ENCODE results near the gene SNRNP27.
"Not testable (repeated sequence)": the region's sequence is repeated elsewhere in the genome, so short reads cannot be mapped to it uniquely, and the experiment has no call there.

SNRNP27 gene

DNA sequence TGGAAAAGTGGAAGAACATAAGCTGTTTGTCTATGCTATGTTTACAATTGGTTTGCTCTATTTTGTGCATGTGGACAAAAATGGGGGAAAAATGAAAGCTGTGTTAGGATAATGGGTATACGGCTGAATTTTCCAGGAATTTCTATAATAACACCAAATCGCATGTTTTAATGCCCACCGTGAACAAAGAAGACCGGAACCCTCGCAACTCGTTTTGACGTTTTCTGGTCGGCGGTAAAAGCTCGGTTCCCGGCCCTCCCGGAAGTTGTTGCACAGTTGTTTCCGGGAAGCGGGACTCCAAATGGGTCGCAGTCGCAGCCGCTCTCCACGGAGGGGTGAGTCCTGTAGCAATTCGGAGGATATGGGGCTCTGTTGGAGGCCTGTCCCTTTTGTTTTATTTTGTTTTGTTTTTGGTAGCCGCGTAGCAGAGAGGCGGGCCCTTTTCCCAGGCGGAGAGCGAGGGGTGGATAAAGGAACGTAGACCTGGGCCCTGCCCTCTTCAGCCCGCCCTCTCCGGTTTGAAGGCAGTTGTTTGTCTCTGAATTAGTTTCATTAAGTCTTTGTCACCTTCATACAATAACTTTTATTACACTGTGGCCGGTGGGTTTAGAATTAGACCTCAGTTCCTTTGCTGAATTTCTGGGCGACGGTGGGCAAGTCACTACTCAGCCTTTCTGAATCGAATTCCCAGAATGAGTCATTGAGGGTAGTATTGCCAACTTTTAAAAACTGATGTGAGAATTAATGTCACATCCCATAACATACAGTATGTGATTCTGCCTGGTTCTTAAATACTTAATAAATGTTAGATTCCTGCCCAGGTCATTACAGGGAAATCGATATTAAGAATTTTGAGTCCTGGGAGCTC, at the start of gene SNRNP27:
Gene SNRNP27 (plus strand): TSS at position 273 of the 868 bp plus-strand sequence. CDS start 29 bp downstream, at position 302.
- peak; percentile 16 for DNase-seq

DNA sequence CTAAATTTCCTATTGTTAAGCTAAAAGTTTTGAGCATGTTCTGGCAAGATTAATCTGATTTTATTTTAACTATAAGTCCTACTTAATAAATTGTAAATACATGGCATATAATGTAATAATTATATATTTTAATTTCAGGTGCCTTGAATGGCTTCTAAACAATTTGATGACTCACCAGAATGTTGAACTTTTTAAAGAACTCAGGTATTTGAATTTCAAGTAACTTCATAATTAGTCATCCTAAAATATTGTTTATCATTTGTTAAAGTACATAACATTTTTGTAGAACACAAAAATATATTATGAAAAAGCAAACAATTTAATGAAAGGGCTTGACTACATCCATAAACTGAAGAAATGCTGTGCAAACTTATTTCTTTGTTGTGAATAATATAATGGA, 49.8 kb upstream of the SNRNP27 start:
- no peak for DNase-seq

DNA sequence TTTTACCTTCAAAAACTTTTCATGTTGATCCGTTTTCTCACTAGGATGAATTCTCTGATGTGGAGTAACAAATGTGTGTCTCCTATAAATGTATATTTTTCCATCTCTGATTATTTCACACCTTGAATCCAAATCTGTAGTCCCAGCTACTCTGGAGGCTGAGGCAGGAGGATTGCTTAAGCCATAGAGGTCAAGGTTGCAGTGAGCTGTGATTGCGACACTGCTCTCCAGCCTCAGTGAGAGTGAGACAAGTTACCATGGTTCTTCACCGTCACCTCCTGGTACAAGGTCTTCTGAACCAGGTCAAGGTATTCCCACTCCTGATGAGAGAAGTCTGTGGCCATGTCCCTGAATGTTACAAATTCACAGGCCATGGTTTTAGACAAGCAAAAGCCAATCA, 49.2 kb upstream of the SNRNP27 start:
- no peak for DNase-seq

DNA sequence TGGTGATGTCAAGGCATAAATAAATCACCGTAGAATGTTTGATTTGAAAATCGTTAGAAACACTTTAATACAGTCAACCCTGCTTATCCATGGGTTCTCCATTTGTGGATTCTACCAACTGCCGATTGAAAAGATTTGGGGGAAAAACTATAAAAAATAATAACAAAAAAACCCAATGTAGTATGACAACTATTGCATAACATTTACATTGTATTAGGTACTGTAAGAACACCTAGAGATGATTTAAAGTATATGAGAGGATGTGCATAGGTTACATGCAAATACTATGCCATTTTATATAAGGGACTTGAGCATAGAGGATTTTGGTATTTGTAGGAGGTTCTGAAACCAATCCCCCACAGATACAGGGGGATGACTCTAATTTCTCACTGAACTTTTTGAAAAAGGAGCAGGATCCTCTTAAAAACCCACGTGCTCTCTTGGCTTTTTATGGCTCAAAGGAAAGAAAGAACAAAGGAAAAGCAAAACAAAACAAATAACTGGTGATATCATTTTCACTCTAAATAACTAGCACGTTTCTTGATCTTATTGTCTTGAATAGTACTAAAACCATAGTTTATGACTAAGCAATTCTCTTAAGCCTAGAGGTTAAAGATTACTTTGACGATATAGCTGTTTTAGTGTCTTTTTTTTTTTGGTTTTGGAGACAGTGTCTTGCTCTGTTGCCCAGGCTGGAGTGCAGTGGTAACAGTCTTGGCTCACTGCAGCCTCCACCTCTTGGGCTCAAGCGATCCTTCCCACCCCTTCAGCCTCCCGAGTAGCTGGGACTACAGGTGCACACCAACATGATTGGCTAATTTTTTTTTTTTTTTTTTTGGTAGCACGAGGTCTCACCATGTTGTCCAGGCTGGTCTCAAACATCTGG, 47.3 kb upstream of the SNRNP27 start:
- DNase-seq = no peak

DNA sequence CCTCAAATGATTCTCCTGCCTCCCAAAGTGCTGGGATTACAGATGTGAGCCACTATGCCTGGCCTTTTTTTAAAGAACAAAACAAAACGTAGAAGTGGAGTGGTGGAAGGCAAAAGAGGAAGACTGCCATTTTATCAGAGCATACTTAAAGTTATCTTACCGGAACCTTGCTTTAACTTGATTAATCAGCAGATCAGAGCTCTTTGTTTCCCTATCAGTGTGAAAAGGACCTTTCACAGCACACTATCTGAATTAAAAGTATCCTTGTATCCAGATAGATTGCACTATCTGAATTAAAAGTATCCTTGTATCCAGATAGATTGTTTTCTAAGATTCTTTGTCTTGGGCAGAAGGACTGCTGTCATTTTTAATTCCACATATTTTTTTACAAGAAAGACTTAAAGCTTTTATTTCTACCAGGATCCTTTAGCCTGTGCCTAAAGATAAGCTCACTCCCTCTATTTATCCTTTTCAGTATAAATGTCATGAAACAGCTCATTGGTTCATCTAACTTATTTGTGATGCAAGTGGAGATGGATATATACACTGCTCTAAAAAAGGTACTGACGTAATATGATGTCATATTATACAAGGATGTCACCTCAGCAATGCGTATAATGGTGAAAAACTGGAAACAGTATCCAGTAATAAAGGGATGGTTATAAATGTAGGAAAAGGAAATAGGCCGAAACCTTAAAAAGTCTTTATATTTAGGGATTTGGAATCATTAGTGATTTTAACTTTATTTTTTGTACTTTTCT, 46.5 kb upstream of the SNRNP27 start:
- no peak for DNase-seq

- DNase-seq = no peak
These were observed 45.5 kb upstream of the SNRNP27 start for GRCh38 chr2:69848186-69848790.

DNA sequence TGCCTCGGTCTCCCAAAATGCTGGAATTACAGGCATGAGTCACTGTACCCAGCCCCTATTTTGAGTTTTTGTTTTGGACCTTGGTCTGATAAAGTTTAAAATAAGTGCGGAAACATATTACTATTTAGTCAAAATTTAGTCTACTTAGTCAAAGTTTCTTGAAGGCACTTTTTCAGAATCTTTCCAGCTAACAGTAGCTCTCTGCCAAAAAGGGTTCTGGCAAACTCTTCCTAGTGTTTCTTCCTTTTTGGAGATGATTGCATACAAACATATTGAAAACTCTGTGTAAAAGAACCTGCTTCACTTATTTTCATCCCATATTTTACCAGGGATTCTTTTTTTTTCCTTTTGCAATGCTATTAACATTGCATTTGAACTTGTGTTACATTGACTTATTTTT, 35.5 kb upstream of the SNRNP27 start:
- no peak for DNase-seq

DNA sequence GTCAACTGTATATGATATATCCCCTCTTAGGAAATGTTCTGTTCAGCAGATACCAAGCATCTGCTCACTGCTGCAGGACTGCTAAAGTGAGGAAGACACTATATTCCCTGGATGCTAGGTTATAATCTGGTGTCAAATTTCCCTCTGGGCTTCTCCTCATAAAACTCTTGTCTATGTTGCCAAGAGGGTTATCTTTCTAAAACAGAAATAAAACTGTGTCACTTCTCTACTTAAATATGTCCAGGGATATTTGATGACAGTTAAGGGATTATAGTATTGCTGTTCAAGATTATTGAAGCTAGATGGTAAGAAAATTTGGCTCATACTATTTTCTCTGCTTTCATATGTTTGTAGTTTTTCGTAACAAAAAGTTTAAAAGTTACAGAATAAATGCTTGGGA, 30.5 kb upstream of the SNRNP27 start:
- DNase-seq = no peak

GRCh38 chr2:69888451-69888850, 5.3 kb upstream of the SNRNP27 start:
- DNase-seq = no peak

DNA sequence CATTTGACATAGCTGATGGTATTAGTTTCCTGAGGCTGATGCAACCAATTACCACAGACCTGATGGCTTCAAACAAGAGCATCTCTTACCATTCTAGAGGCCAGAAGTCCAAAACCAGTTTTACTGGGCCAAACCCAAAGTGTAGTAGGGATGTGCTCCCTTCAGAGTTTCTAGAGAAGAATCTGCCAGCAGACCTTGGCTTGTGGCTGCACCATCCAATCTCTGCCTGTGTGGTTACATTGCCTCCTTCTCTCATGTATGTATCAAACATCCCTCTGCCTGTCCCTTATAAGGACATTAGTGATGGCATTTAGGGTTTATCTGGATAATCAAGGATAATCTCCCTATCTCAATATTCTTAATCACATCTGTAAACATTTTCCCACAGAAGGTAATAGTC, 4.5 kb upstream of the SNRNP27 start:
- DNase-seq = no peak

DNA sequence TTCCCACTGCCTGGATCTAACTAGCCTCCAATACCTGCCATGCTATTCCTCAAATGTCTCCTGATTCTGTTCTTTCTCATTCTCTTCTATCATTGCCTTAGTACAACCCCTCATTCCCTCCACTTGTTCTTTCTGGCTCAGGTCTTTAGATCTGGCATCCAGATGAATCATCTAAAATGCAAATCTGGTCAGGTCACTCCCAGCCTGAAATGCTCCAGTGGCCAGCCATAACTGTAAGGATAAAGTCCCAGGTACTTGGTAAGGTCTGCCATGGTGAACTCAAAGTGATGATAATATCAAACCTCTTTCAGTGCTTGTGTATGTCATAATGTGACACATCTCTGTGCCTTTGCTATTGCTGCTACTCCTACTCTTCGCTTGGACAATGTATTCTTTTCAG, 2.9 kb upstream of the SNRNP27 start:
- no peak for DNase-seq

- DNase-seq = not testable (repeated sequence)
These were observed 825 bp upstream of the SNRNP27 start for GRCh38 chr2:69892838-69893424.

GRCh38 chr2:69894737-69895136, 981 bp downstream of the SNRNP27 start:
- not testable (repeated sequence) for DNase-seq

GRCh38 chr2:69902213-69902922, 8.6 kb downstream of the SNRNP27 start:
- DNase-seq = no peak

- no peak for DNase-seq
These were observed 13.5 kb downstream of the SNRNP27 start for GRCh38 chr2:69907216-69907615.

GRCh38 chr2:69911985-69912563, 18.3 kb downstream of the SNRNP27 start:
- peak; percentile 1 for DNase-seq

DNA sequence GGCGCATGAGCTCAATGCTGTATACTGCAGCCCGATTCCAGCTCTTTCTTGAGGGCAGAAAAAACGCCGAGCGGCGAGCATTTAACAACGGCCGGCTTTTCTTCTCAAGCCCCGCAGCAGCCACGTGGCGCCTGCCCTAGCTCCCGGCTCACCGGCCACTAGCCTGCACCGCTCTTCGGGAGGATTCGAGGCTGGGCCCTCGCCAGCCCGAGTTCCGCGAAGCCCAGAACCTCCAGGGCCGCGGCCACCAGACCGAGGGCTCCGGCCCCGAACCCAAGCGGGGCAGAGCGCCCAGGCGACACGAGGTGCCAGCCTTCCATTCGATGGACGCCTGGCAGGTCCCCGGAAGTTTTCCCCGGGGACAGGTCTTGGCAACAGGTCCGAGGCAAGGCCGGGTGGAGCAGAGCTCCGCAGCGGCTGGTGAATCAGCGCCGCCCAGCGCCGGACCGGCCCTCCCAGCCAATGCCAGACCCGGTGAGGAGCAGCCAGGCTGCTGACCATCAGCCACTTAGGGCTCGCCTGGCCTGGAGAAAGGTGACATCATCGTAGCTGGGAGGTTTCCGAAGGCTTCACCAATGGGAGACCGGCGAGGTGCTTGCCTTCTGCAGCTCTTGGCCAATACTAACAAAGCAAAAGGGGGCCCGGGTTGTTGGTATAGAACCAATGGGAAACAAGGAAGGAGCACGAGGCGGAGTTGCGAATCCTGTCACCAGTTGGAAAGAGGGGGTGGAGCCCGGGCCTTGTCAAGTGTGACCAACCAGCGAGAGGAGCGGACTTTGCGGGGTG, 20.6 kb downstream of the SNRNP27 start:
- DNase-seq = peak; percentile 99

- no peak for DNase-seq
These were observed 21.5 kb downstream of the SNRNP27 start, which contains the start of gene MXD1 for GRCh38 chr2:69914950-69915945. TSS of gene MXD1 (plus strand) at chr2:69915109. CDS start at chr2:69915331, 222 bp downstream.

DNA sequence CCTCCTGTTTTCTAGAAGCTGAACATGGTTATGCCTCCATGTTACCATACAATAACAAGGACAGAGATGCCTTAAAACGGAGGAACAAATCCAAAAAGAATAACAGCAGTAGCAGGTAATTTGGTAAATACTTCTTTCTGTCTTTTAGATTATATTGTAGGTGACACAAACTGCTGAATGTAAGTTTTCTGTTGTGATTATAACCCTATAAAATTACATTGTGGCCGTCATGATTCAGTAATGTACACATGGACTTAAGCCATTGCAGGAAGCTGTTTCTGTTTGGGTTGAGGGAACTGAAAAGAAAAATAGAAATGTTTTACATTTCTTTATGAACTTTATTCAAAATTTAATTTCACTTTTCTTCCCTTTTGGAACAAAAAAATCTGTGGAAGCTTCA, 22.4 kb downstream of the SNRNP27 start:
- no peak for DNase-seq

Measured in NCI-H1092 (cell line).